Measurements from ENCODE around the gene POLD4.
"Not testable (repeated sequence)": the region's sequence is repeated elsewhere in the genome, so short reads cannot be mapped to it uniquely, and the experiment has no call there.

Gene POLD4

GRCh38 chr11:67353317-67354074 lies at the start of gene POLD4:
Gene POLD4, minus strand, starts transcription at chr11:67353546. Its CDS starts 147 bp downstream, at chr11:67353399.
- DNase-seq (ENCODE audit: extremely low read depth, low read depth) = no peak
- no peak for TF ChIP-seq CTCF (IDR thresholded peaks at IDR 0.05; ENCODE audit: low read depth, low read length, missing control alignments)
- H3K4me3 ChIP-seq (replicated peaks; ENCODE audit: low read depth, low read length) = peak within 1 kb of the TSS; percentile 70

DNA sequence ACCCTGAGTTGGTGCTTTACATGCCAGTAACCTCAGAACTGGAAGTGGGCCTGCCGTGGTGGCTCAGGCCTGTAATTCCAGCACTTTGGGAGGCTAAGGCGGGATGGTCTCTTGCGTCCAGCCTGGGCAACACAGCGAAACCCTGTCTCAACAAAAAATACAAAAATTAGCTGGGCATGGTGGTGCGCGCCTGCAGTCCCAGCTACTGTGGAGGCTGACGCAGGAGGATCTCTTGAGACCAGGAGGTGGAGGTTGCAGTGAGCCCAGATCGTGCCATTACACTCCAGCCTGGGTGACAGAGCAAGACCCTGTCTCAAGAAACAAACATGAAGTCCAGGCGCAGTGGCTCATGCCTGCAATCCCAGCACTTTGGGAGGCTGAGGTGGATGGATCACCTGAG lies 49.7 kb upstream of the POLD4 start:
- not testable (repeated sequence) for DNase-seq (ENCODE audit: extremely low read depth, low read depth); H3K4me3 ChIP-seq (replicated peaks; ENCODE audit: low read depth, low read length)

DNA sequence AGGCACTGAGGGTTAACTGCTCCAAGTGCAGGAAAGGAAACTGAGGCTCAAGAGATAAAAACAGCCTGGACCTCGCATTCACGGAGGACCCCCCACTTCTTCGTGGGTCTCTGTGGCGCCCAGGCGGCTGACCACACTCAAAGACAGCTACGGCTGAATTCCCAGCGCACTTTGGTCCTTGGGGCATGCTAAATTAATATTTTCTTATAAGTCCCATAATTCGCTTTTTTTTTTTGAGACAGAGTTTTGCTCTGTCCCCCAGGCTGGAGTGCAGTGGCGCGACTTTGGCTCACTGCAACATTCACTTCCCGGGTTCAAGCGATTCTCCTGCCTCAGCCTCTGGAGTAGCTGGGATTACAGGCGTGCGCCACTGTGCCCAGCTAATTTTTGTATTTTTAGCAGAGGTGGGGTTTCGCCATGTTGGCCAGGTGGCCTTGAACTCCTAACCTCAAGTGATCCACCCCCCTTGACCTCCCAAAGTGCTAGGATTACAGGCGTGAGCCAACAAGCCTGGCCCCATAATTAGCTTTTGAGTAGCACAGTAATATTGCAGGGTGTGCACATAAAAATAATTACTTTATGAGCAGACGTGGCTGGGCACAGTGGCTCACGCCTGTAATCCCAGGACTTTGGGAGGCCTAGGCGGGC lies 49.0 kb upstream of the POLD4 start:
- peak overlapping the region; percentile 31 for H3K4me3 ChIP-seq (replicated peaks; ENCODE audit: low read depth, low read length)
- not testable (repeated sequence) for DNase-seq (ENCODE audit: extremely low read depth, low read depth)

DNA sequence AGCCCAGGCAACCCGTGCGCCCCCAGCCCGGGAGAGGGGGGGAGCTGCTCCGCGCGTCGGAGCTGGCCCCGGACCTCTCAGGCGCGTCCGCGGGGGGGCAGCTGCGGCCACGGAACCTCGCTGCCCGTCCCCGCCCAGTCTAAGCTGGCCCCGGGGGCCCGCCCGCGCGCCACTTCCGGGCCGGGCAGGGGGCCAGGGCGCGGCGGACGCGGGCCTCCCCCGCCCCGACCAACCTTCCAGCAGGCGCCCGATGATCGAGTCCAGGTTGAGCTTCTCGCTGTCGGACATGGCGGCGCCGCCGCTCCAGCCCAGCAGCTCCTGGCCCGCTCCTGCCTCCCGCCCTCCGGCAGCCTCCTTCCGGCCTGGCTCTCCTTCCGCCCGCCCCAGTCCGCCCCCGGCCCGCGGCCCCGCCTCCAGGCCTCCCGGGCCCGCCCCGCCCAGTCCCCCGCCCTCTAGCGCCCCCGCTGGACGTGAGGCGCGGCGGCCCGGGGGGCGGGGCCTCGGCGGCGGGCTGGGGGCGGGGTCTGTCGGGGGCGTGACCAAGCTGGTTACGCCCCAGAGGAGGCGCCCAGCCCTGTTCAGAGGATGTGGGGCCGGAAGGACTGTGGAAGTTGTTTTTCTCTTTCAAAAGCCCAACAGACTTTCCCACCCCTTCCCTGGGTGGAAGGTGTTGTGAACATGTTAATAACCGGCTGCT lies 48.3 kb upstream of the POLD4 start, which contains the start of gene PPP1CA:
PPP1CA (minus strand) TSS at position 364 of the 697 bp plus-strand sequence; CDS start at position 288, 76 bp downstream.
- DNase-seq (ENCODE audit: extremely low read depth, low read depth) = peak; percentile 59
- no peak for TF ChIP-seq CTCF (IDR thresholded peaks at IDR 0.05; ENCODE audit: low read depth, low read length, missing control alignments)
- H3K4me3 ChIP-seq (replicated peaks; ENCODE audit: low read depth, low read length) = peak within 1 kb of the TSS; percentile 90

- TF ChIP-seq CTCF (IDR thresholded peaks at IDR 0.05; ENCODE audit: low read depth, low read length, missing control alignments) = no peak
- DNase-seq (ENCODE audit: extremely low read depth, low read depth) = no peak
- H3K4me3 ChIP-seq (replicated peaks; ENCODE audit: low read depth, low read length) = peak overlapping the region; percentile 90
These were observed 47.7 kb upstream of the POLD4 start for GRCh38 chr11:67400942-67401494.

- peak overlapping the region; percentile 90 for H3K4me3 ChIP-seq (replicated peaks; ENCODE audit: low read depth, low read length)
- DNase-seq (ENCODE audit: extremely low read depth, low read depth) = no peak
- no peak for TF ChIP-seq CTCF (IDR thresholded peaks at IDR 0.05; ENCODE audit: low read depth, low read length, missing control alignments)
These were observed 47.0 kb upstream of the POLD4 start for GRCh38 chr11:67400251-67400941.

All from HFF-Myc (cell line).